ENCODE results near the gene FOXN3.

DNA sequence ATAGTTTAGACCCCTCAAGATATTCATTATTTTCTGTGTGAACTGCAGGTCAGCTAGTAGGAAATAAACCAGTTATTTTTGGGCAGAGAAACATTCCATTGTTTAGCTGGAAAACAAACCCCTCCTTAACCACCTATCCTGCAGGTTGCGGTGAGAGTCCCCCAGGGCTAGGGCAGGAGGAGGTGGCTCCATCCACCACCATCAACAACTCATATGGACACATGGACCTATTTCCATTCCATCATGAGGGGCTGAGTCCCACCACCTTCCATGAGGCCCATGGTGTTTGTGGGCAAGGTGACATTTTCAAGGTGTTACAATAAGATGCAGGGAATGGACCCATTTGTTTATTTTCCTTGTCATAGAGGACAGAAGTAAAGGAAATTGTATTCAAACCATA, 160.1 kb downstream of the FOXN3 start:
- no peak for TF ChIP-seq POLR2A (IDR thresholded peaks at IDR 0.05; ENCODE audit: low read depth, low read length)
- no peak for TF ChIP-seq TCF7 (IDR thresholded peaks at IDR 0.05; ENCODE audit: borderline replicate concordance)
- TF ChIP-seq CEBPB (IDR thresholded peaks at IDR 0.05; ENCODE audit: borderline replicate concordance in 1 of 2, low read depth in 2 of 2, low read length in 2 of 2), result no peak
- TF ChIP-seq SUZ12 (IDR thresholded peaks at IDR 0.05; ENCODE audit: unreplicated experiment), result no peak
- TF ChIP-seq, protein P1, sequence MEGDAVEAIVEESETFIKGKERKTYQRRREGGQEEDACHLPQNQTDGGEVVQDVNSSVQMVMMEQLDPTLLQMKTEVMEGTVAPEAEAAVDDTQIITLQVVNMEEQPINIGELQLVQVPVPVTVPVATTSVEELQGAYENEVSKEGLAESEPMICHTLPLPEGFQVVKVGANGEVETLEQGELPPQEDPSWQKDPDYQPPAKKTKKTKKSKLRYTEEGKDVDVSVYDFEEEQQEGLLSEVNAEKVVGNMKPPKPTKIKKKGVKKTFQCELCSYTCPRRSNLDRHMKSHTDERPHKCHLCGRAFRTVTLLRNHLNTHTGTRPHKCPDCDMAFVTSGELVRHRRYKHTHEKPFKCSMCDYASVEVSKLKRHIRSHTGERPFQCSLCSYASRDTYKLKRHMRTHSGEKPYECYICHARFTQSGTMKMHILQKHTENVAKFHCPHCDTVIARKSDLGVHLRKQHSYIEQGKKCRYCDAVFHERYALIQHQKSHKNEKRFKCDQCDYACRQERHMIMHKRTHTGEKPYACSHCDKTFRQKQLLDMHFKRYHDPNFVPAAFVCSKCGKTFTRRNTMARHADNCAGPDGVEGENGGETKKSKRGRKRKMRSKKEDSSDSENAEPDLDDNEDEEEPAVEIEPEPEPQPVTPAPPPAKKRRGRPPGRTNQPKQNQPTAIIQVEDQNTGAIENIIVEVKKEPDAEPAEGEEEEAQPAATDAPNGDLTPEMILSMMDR (IDR thresholded peaks at IDR 0.05 in 2 of 3, conservative IDR thresholded peaks at IDR 0.05 in 1 of 3; ENCODE audit: control insufficient read depth in 2 of 3, extremely low read depth in 1 of 3, insufficient read depth in 1 of 3, low read depth in 3 of 3, low read length in 3 of 3), result no peak
- TF ChIP-seq SP1 (IDR thresholded peaks at IDR 0.05; ENCODE audit: low read depth, low read length), result no peak
- no peak for TF ChIP-seq ZSCAN29 (IDR thresholded peaks at IDR 0.05)
- TF ChIP-seq EZH2 (IDR thresholded peaks at IDR 0.05; ENCODE audit: borderline replicate concordance, control insufficient read depth, low read depth, low read length), result no peak
